ENCODE data around the gene RHCG.

DNA sequence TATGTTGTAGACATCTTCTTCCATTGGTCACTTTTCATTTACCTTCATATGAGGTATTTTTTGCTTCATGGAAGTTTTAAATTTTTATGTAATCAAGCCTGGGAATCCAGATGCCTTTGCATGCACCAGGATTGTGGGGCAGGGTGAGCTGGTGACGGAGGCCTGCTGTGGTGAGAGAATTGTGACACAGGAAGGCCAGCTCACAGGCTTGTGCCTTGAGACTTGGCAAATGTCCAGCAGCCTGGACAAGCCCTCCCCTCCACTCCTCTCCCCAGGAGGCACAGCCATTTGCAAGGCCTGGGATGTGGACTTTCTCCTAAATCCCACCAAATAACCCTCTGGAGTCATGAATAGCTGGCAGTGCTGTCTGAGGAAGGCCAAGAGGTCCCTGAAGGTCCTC, 67.4 kb downstream of the RHCG start:
- TF ChIP-seq, protein P1, sequence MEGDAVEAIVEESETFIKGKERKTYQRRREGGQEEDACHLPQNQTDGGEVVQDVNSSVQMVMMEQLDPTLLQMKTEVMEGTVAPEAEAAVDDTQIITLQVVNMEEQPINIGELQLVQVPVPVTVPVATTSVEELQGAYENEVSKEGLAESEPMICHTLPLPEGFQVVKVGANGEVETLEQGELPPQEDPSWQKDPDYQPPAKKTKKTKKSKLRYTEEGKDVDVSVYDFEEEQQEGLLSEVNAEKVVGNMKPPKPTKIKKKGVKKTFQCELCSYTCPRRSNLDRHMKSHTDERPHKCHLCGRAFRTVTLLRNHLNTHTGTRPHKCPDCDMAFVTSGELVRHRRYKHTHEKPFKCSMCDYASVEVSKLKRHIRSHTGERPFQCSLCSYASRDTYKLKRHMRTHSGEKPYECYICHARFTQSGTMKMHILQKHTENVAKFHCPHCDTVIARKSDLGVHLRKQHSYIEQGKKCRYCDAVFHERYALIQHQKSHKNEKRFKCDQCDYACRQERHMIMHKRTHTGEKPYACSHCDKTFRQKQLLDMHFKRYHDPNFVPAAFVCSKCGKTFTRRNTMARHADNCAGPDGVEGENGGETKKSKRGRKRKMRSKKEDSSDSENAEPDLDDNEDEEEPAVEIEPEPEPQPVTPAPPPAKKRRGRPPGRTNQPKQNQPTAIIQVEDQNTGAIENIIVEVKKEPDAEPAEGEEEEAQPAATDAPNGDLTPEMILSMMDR (IDR thresholded peaks at IDR 0.05): no peak
- no peak for TF ChIP-seq EP300 (IDR thresholded peaks at IDR 0.05)
